ENCODE data around the gene TGDS. TPM values are rescaled to one million over a fixed set of nuclear protein-coding genes. Genes with fewer than 3 reads are reported as not detected.

Gene TGDS
- total RNA-seq, 2 experiments from 2014 or later: 7.7 to 8.0 TPM

DNA sequence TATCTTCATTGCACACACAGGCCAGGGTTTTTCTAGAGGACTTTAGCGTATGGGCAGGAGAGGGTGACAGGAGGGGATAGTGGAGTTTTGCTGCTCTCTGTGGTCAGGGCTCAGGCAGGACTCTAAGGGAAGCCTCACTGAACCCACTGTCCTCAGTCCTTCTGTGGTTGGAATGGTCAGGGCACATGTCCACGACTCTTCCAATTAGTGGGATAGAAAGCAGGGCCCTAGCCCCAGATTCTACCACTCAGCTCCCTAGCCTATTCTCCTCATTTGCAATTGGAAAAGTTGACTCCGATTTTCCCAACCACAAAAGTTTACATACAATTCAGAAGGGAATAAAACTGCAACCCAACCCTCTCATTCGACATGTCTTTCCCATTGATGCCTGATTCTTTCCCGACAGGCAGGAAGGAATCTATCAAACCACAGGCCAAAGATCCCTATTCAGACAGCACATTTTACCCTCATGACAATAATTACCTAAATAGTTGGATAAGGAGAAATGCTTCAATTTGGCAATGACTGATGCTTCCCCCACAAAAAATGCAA lies 38.2 kb downstream of the TGDS start:
- H3K9me2 ChIP-seq (ENCODE audit: insufficient read depth, low read length): no peaks in the 10 kb centered on the region
- H3K79me2 ChIP-seq (ENCODE audit: insufficient read depth, low read depth, low read length): no peaks in the 10 kb centered on the region
- TF ChIP-seq, protein P1, sequence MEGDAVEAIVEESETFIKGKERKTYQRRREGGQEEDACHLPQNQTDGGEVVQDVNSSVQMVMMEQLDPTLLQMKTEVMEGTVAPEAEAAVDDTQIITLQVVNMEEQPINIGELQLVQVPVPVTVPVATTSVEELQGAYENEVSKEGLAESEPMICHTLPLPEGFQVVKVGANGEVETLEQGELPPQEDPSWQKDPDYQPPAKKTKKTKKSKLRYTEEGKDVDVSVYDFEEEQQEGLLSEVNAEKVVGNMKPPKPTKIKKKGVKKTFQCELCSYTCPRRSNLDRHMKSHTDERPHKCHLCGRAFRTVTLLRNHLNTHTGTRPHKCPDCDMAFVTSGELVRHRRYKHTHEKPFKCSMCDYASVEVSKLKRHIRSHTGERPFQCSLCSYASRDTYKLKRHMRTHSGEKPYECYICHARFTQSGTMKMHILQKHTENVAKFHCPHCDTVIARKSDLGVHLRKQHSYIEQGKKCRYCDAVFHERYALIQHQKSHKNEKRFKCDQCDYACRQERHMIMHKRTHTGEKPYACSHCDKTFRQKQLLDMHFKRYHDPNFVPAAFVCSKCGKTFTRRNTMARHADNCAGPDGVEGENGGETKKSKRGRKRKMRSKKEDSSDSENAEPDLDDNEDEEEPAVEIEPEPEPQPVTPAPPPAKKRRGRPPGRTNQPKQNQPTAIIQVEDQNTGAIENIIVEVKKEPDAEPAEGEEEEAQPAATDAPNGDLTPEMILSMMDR (conservative IDR thresholded peaks at IDR 0.05; ENCODE audit: low read length): no peak
- no peak for TF ChIP-seq EZH2phosphoT487 (IDR thresholded peaks at IDR 0.05; ENCODE audit: borderline replicate concordance, low read depth, low read length)
- H3K4me2 ChIP-seq (ENCODE audit: low read length): no peak overlapping the region
- H3K27ac ChIP-seq (ENCODE audit: low read depth, low read length, poor library complexity, severe bottlenecking): no peak overlapping the region
- DNase-seq (ENCODE audit: low spot score): no peak
- intact Hi-C loops (cut with micrococcal nuclease; ENCODE audit: unreplicated experiment): no loop called here
- ChIA-PET CTCF (ENCODE audit: unreplicated experiment) (no interaction called here), POLR2A (no interaction called here)
- no peak overlapping the region for H3K4me3 ChIP-seq (ENCODE audit: low read depth, low read length, poor library complexity, severe bottlenecking)
- H4K20me1 ChIP-seq (ENCODE audit: insufficient read depth, low read length): no peaks in the 10 kb centered on the region
- H3K9me3 ChIP-seq (ENCODE audit: low read length): no peaks in the 10 kb centered on the region
- H2AFZ ChIP-seq (ENCODE audit: low read length): no peak overlapping the region
- H3K36me3 ChIP-seq (ENCODE audit: insufficient read depth, low read length): no peaks in the 10 kb centered on the region
- no TSS peak for BruUV-seq (replicated peaks)
- H3K4me1 ChIP-seq (ENCODE audit: insufficient read depth, low read length, poor library complexity, severe bottlenecking): no peaks in the 10 kb centered on the region

DNA sequence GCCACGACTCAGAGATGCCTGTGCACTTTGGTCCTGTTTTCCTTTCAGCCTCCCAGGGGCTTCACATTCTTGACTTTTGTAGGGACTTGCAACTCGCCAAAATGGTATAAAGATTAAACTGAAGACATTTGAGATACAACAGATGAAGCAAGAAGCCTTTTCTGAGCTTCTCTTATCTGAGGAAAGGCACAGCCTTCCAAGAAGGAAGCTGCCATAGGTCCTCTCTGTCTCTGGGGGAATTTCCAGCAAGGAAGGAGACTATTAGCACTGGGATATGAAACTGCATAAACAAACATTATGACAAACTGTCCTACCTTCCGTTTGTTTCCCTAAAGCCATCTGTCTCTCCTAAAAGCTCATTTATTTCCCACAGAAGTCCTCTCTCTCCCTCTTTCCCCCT lies 39.3 kb downstream of the TGDS start:
- no TSS peak for BruUV-seq (replicated peaks)
- Histone ChIP-seq H3K79me2 (ENCODE audit: insufficient read depth, low read depth, low read length) (no peaks in the 10 kb centered on the region), H3K27ac (ENCODE audit: low read depth, low read length, poor library complexity, severe bottlenecking) (no peak overlapping the region), H3K9me2 (ENCODE audit: insufficient read depth, low read length) (no peaks in the 10 kb centered on the region), H4K20me1 (ENCODE audit: insufficient read depth, low read length) (no peaks in the 10 kb centered on the region), H3K36me3 (ENCODE audit: insufficient read depth, low read length) (no peaks in the 10 kb centered on the region), H2AFZ (ENCODE audit: low read length) (no peak overlapping the region), H3K4me1 (ENCODE audit: insufficient read depth, low read length, poor library complexity, severe bottlenecking) (no peaks in the 10 kb centered on the region), H3K4me3 (ENCODE audit: low read depth, low read length, poor library complexity, severe bottlenecking) (no peak overlapping the region), H3K9me3 (ENCODE audit: low read length) (no peaks in the 10 kb centered on the region), H3K4me2 (ENCODE audit: low read length) (no peak overlapping the region)
- intact Hi-C loops (cut with micrococcal nuclease; ENCODE audit: unreplicated experiment): no loop called here
- ChIA-PET POLR2A (interaction anchor here (0.7 kb wide), 1 partner anchor 112 kb away, joined by 3 read pairs; no protein-coding TSS in a partner anchor), CTCF (ENCODE audit: unreplicated experiment) (no interaction called here)
- DNase-seq (ENCODE audit: low spot score): no peak
- TF ChIP-seq, protein P1 (conservative IDR thresholded peaks at IDR 0.05; ENCODE audit: low read length): no peak
- no peak for TF ChIP-seq EZH2phosphoT487 (IDR thresholded peaks at IDR 0.05; ENCODE audit: borderline replicate concordance, low read depth, low read length)

DNA sequence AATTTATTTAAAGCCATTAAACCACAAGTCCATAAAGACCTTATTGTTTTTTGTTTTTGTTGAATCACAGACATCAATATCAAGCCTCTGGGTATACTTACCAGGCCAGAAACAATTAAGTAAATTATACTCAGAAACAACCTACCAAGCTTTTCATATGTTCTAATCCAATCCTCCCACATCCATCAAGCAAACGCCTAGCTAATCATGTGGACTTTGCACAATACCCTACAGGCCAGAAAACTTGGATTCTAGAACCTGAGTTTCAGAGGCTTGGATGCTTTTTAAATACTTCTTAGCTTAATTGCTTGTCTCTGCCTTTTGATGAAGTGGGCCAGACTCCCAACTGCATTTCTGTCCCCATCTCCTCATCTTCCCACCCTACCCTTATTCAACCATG lies 39.9 kb downstream of the TGDS start:
- ChIA-PET POLR2A (interaction anchor here (0.7 kb wide), 1 partner anchor 111 kb away, joined by 3 read pairs; no protein-coding TSS in a partner anchor), CTCF (ENCODE audit: unreplicated experiment) (no interaction called here)
- Histone ChIP-seq H3K79me2 (ENCODE audit: insufficient read depth, low read depth, low read length) (no peaks in the 10 kb centered on the region), H3K36me3 (ENCODE audit: insufficient read depth, low read length) (no peaks in the 10 kb centered on the region), H3K4me1 (ENCODE audit: insufficient read depth, low read length, poor library complexity, severe bottlenecking) (no peaks in the 10 kb centered on the region), H3K9me2 (ENCODE audit: insufficient read depth, low read length) (no peaks in the 10 kb centered on the region), H3K27ac (ENCODE audit: low read depth, low read length, poor library complexity, severe bottlenecking) (no peak overlapping the region), H3K9me3 (ENCODE audit: low read length) (no peaks in the 10 kb centered on the region), H3K4me3 (ENCODE audit: low read depth, low read length, poor library complexity, severe bottlenecking) (no peak overlapping the region), H3K4me2 (ENCODE audit: low read length) (no peak overlapping the region), H4K20me1 (ENCODE audit: insufficient read depth, low read length) (no peaks in the 10 kb centered on the region), H2AFZ (ENCODE audit: low read length) (no peak overlapping the region)
- DNase-seq (ENCODE audit: low spot score): no peak
- BruUV-seq (replicated peaks): no TSS peak
- TF ChIP-seq, protein P1 (conservative IDR thresholded peaks at IDR 0.05; ENCODE audit: low read length): no peak
- TF ChIP-seq EZH2phosphoT487 (IDR thresholded peaks at IDR 0.05; ENCODE audit: borderline replicate concordance, low read depth, low read length): no peak
- intact Hi-C loops (cut with micrococcal nuclease; ENCODE audit: unreplicated experiment): no loop called here

Data from OCI-LY7 (cell line).